Stimulated activated CD8-positive, alpha-beta memory T cell treated with anti-CD3 and anti-CD28 coated beads, Interleukin-15, amount 100 ng/mL, for 48 hours (primary cell): ENCODE data around the gene DIAPH1.

ENCODE experiments used
- DNase-seq, 2 donors: peaks; one replicate each; pipeline ENCODE4 v3.0.0-alpha.2; 2020; ENCODE audit warnings: low read depth in 2 of 2

The DIAPH1 gene

GRCh38 chr5:141484310-141484640, 134.5 kb downstream of the DIAPH1 start:
- DNase-seq: no peak

- no peak for DNase-seq
These were observed 134.9 kb downstream of the DIAPH1 start for GRCh38 chr5:141483902-141484301.

- DNase-seq: no peak
These were observed 139.0 kb downstream of the DIAPH1 start for GRCh38 chr5:141479776-141480175.

GRCh38 chr5:141478321-141478945, 140.4 kb downstream of the DIAPH1 start:
- DNase-seq: no peak

GRCh38 chr5:141477815-141478214, 141.0 kb downstream of the DIAPH1 start:
- DNase-seq: no peak

GRCh38 chr5:141477044-141477575, 141.7 kb downstream of the DIAPH1 start:
- no peak for DNase-seq

- no peak for DNase-seq
These were observed 142.5 kb downstream of the DIAPH1 start for GRCh38 chr5:141476132-141476911.

GRCh38 chr5:141475625-141476131, 143.1 kb downstream of the DIAPH1 start, which contains the start of gene PCDHGC3:
Gene PCDHGC3 (plus strand): TSS chr5:141475966. CDS start chr5:141476117, 151 bp downstream.
- DNase-seq: peak; percentile 27 to 35

GRCh38 chr5:141465351-141465750, 153.4 kb downstream of the DIAPH1 start:
- no peak for DNase-seq
